HEK293 (cell line): ENCODE results near the gene ANKRD16.

Source experiments
- GLI2 ChIP-seq: fragments of 450-650 bp; formaldehyde crosslinking; IDR thresholded peaks from 2 replicates; pipeline ENCODE4; 2017; ENCODE audit warnings: missing biosample characterization, missing genetic modification characterization, low read depth, borderline replicate concordance
- HOXA7 ChIP-seq: sonication (generic); formaldehyde crosslinking; IDR thresholded peaks from 2 replicates; pipeline ENCODE4 v1.8.1; 2022; ENCODE audit warnings: missing genetic modification reagents, borderline replicate concordance
- KLF1 ChIP-seq: fragments of 450-650 bp; formaldehyde crosslinking; IDR thresholded peaks from 2 replicates; pipeline ENCODE4 v1.5.1; 2016; ENCODE audit warnings: missing biosample characterization, missing genetic modification characterization
- KLF7 ChIP-seq: fragments of 450-650 bp; formaldehyde crosslinking; IDR thresholded peaks from 2 replicates; pipeline ENCODE4 v1.5.1; 2016; ENCODE audit warnings: missing biosample characterization, missing genetic modification characterization, borderline replicate concordance
- MYNN ChIP-seq: fragments of 450-650 bp; formaldehyde crosslinking; IDR thresholded peaks from 2 replicates; pipeline ENCODE4 v1.5.1; 2016; ENCODE audit warnings: missing biosample characterization, missing genetic modification characterization, borderline replicate concordance
- PRDM10 ChIP-seq: fragments of 450-650 bp; formaldehyde crosslinking; IDR thresholded peaks from 2 replicates; pipeline ENCODE4 v1.5.1; 2016; ENCODE audit warnings: missing biosample characterization, missing genetic modification characterization
- RBAK ChIP-seq: fragments of 450-650 bp; formaldehyde crosslinking; IDR thresholded peaks from 2 replicates; pipeline ENCODE4 v1.5.1; 2016; ENCODE audit warnings: missing biosample characterization, missing genetic modification characterization
- SETDB1 ChIP-seq: IDR thresholded peaks from one replicate; pipeline ENCODE4 v1.6.1; 2017; ENCODE audit warnings: mild to moderate bottlenecking, low read length, moderate library complexity, mixed read lengths; ENCODE audit not compliant: insufficient read length
- SP7 ChIP-seq: fragments of 450-650 bp; formaldehyde crosslinking; IDR thresholded peaks from 2 replicates; pipeline ENCODE4 v1.5.1; 2016; ENCODE audit warnings: missing biosample characterization, missing genetic modification characterization
- WT1 ChIP-seq: fragments of 450-650 bp; formaldehyde crosslinking; IDR thresholded peaks from 2 replicates; pipeline ENCODE4 v1.5.1; 2016; ENCODE audit warnings: missing biosample characterization, missing genetic modification characterization
- ZBTB1 ChIP-seq: fragments of 450-650 bp; formaldehyde crosslinking; IDR thresholded peaks from 2 replicates; pipeline ENCODE4 v1.5.1; 2016; ENCODE audit warnings: missing biosample characterization, missing genetic modification characterization
- ZBTB11 ChIP-seq: fragments of 450-650 bp; formaldehyde crosslinking; conservative IDR thresholded peaks from 2 replicates; pipeline ENCODE4 v1.5.1; 2016; ENCODE audit warnings: low read depth, missing biosample characterization, missing genetic modification characterization
- ZBTB17 ChIP-seq: fragments of 450-650 bp; formaldehyde crosslinking; IDR thresholded peaks from 2 replicates; pipeline ENCODE4 v1.5.1; 2016; ENCODE audit warnings: missing biosample characterization, missing genetic modification characterization
- ZFP37 ChIP-seq: fragments of 450-650 bp; formaldehyde crosslinking; IDR thresholded peaks from 2 replicates; pipeline ENCODE4 v1.5.1; 2016; ENCODE audit warnings: missing biosample characterization, missing genetic modification characterization
- ZNF133 ChIP-seq: fragments of 450-650 bp; formaldehyde crosslinking; IDR thresholded peaks from 2 replicates; pipeline ENCODE4 v1.5.1; 2016; ENCODE audit warnings: missing biosample characterization, missing genetic modification characterization
- ZNF2 ChIP-seq: fragments of 450-650 bp; formaldehyde crosslinking; IDR thresholded peaks from 2 replicates; pipeline ENCODE4 v1.5.1; 2016; ENCODE audit warnings: missing biosample characterization, missing genetic modification characterization
- ZNF274 ChIP-seq, 2 experiments: fragments of 200-500 bp in 1 of 2; fragments of 450-650 bp in 1 of 2; sonication (Bioruptor generic) in 1 of 2; formaldehyde crosslinking in 1 of 2; IDR thresholded peaks; 2 replicates each; pipeline versions ENCODE4 v1.5.1 to v1.6.1; 2014 to 2016; ENCODE audit warnings: borderline replicate concordance in 1 of 2, inconsistent platforms in 1 of 2, low read length in 1 of 2, missing biosample characterization in 1 of 2, missing genetic modification characterization in 1 of 2
- ZNF354C ChIP-seq: fragments of 450-650 bp; formaldehyde crosslinking; IDR thresholded peaks from 2 replicates; pipeline ENCODE4 v1.5.1; 2016; ENCODE audit warnings: missing biosample characterization, missing genetic modification characterization, low read depth, borderline replicate concordance
- ZNF362 ChIP-seq: fragments of 450-650 bp; formaldehyde crosslinking; IDR thresholded peaks from 2 replicates; pipeline ENCODE4 v1.5.1; 2016; ENCODE audit warnings: missing biosample characterization, missing genetic modification characterization
- ZNF449 ChIP-seq: fragments of 450-650 bp; formaldehyde crosslinking; IDR thresholded peaks from 2 replicates; pipeline ENCODE4 v1.5.1; 2017; ENCODE audit warnings: missing biosample characterization, mild to moderate bottlenecking, missing genetic modification characterization, moderate library complexity
- ZNF510 ChIP-seq: fragments of 450-650 bp; formaldehyde crosslinking; IDR thresholded peaks from 2 replicates; pipeline ENCODE4 v1.5.1; 2018; ENCODE audit warnings: mild to moderate bottlenecking, missing genetic modification characterization, missing biosample characterization; ENCODE audit not compliant: insufficient replicate concordance
- ZNF549 ChIP-seq: fragments of 450-650 bp; IDR thresholded peaks from 2 replicates; pipeline ENCODE4 v1.5.1; 2018; ENCODE audit warnings: missing biosample characterization, missing genetic modification characterization, mild to moderate bottlenecking, inconsistent platforms, moderate library complexity
- ZNF623 ChIP-seq: fragments of 450-650 bp; formaldehyde crosslinking; IDR thresholded peaks from 2 replicates; pipeline ENCODE4 v1.5.1; 2016; ENCODE audit warnings: missing biosample characterization, missing genetic modification characterization
- ZNF658 ChIP-seq: fragments of 450-650 bp; formaldehyde crosslinking; IDR thresholded peaks from 2 replicates; pipeline ENCODE4; 2016; ENCODE audit warnings: missing biosample characterization, missing genetic modification characterization
- ZNF704 ChIP-seq: fragments of 450-650 bp; formaldehyde crosslinking; IDR thresholded peaks from 2 replicates; pipeline ENCODE4 v1.5.1; 2016; ENCODE audit warnings: missing biosample characterization, missing genetic modification characterization
- ZNF707 ChIP-seq: fragments of 450-650 bp; formaldehyde crosslinking; IDR thresholded peaks from 2 replicates; pipeline ENCODE4 v1.5.1; 2016; ENCODE audit warnings: missing biosample characterization, missing genetic modification characterization
- ZNF76 ChIP-seq: fragments of 450-650 bp; formaldehyde crosslinking; IDR thresholded peaks from 2 replicates; pipeline ENCODE4; 2016; ENCODE audit warnings: low read depth, missing biosample characterization, missing genetic modification characterization, borderline replicate concordance
- ZNF777 ChIP-seq: fragments of 450-650 bp; formaldehyde crosslinking; IDR thresholded peaks from 2 replicates; pipeline ENCODE4 v1.5.1; 2017; ENCODE audit warnings: missing biosample characterization, missing genetic modification characterization, borderline replicate concordance

Gene ANKRD16

GRCh38 chr10:5889624-5890451 lies at the start of gene ANKRD16, which contains the start of gene FBH1 (continued):
- peak; percentile 27; the same call in 1 of the 2 replicates for TF ChIP-seq PRDM10 (tag by site-specific recombination)
- TF ChIP-seq ZNF362 (tag by site-specific recombination), result no peak
- peak; percentile 76; the same call in 1 of the 2 replicates for TF ChIP-seq KLF7
- no peak; the same call in 1 of the 2 replicates for TF ChIP-seq ZNF449 (tag by site-specific recombination)
- no peak for TF ChIP-seq ZNF704
- TF ChIP-seq MYNN (tag by site-specific recombination), result no peak
- TF ChIP-seq ZNF354C (tag by site-specific recombination), result no peak
- no peak for TF ChIP-seq HOXA7
- no peak for TF ChIP-seq ZNF623
- no peak for TF ChIP-seq ZNF777 (tag by site-specific recombination)
- peak; percentile 80 for TF ChIP-seq SP7 (tag by site-specific recombination)
- peak; percentile 63; the same call in 1 of the 2 replicates for TF ChIP-seq ZBTB17 (tag by site-specific recombination)
- no peak; the same call in 1 of the 2 replicates for TF ChIP-seq WT1 (tag by site-specific recombination)
- TF ChIP-seq ZNF274 (IDR thresholded peaks at IDR 0.05; ENCODE audit: low read length), result no peak
- TF ChIP-seq ZNF274 (tag by site-specific recombination; IDR thresholded peaks at IDR 0.05; ENCODE audit: borderline replicate concordance), result no peak
- TF ChIP-seq ZBTB1 (tag by site-specific recombination), result peak; percentile 97
- TF ChIP-seq KLF1 (tag by site-specific recombination), result peak; percentile 99
- no peak for TF ChIP-seq ZNF549 (tag by site-specific recombination)
- peak; percentile 62; the same call in 1 of the 2 replicates for TF ChIP-seq ZNF2 (tag by site-specific recombination)
- peak; percentile 92 for TF ChIP-seq ZNF76
- TF ChIP-seq RBAK (tag by site-specific recombination), result no peak
- no peak for TF ChIP-seq GLI2 (tag by site-specific recombination)
- TF ChIP-seq ZNF707, result no peak
- no peak for TF ChIP-seq ZNF510 (tag by site-specific recombination)
- TF ChIP-seq ZNF658 (tag by site-specific recombination), result no peak
- 0 out of 2 replicates have a peak, but pooled peaks have one; percentile 9 for TF ChIP-seq ZNF133 (tag by site-specific recombination)
- TF ChIP-seq ZFP37 (tag by site-specific recombination), result peak; percentile 67; the same call in 1 of the 2 replicates
- TF ChIP-seq SETDB1, result no peak
- peak; percentile 34; the same call in 1 of the 2 replicates for TF ChIP-seq ZBTB11 (tag by site-specific recombination)
